Skeletal muscle cell (primary cell): ENCODE data around the gene ALDOA.
"Not testable (repeated sequence)": the region's sequence is repeated elsewhere in the genome, so short reads cannot be mapped to it uniquely, and the experiment has no call there.

Experiments used
- DNase-seq: peaks from one replicate; pipeline ENCODE4 v3.0.0-alpha.2; 2010; ENCODE audit warnings: low read depth
- H3K4me3 ChIP-seq: 2 replicates; pipeline ENCODE4 v1.5.1; 2011; ENCODE audit warnings: low read depth, mild to moderate bottlenecking, control low read depth, low read length, moderate library complexity

ALDOA gene

GRCh38 chr16:30040221-30040620, 25.3 kb upstream of the ALDOA start:
- DNase-seq, result no peak
- no peak overlapping the region for H3K4me3 ChIP-seq

GRCh38 chr16:30040690-30041089, 24.9 kb upstream of the ALDOA start:
- H3K4me3 ChIP-seq, DNase-seq: not testable (repeated sequence)

DNA sequence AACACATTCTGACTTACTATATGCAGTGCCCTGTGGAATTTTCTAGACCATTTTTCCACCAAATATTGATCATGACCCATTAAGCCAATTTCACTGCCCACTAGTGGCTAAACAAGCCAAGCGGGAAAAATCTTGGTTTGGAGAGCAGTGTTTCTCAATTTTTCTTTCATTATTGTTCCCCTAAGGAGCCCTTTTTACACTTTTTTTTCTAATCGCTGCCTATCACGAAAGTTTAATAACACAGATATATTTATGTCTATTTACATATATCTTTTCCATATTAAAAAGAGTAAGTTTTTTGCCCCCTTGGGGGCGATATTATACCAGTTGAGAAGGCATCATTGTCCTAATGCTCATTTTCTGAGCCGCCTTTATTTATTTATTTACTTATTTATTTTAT, 23.7 kb upstream of the ALDOA start:
- DNase-seq, result no peak
- H3K4me3 ChIP-seq, result no peak overlapping the region

DNA sequence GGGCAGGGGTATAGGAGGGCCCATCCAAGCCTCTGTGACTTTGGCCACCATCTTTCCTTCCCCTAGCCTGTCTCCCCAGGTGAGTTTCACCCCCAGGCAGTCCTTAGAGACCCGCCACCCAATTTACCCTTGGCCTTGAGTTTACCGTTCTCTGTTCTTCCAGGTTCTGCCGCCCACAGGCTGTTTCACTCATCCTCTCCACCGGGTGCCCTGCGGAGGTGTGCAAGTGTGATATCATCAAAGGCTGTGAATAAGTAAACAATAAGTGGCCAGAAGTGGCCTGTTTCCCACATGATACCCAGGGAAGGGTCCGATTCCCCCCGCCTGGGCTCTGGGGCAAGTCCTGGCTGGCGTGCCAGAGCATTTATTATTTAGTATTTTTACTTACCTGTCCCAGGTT, 19.4 kb upstream of the ALDOA start:
- DNase-seq, result no peak
- H3K4me3 ChIP-seq, result no peak overlapping the region

GRCh38 chr16:30046588-30046987, 19.0 kb upstream of the ALDOA start:
- DNase-seq, result no peak
- H3K4me3 ChIP-seq, result no peak overlapping the region

GRCh38 chr16:30049871-30050270, 15.7 kb upstream of the ALDOA start:
- DNase-seq, result no peak
- no peak overlapping the region for H3K4me3 ChIP-seq

DNA sequence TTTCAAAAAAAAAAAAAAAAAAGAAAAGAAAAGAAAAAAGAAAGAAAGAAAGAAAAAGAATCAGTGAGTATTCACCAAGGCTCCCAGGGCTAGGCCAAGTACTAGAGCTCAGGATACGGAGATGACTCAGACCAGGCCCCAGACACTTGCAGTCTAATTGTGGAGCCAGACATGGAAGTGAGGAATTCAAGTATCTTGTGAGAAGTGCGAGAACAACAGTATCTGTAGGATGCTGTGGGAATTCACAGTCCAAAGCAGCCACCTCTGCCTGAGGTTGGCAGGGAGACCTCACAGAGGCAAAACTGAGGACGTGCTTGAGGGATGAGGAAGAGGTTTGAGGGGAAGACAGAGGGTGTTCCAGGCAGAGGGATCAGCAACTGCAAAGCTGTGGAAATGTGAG, 14.0 kb upstream of the ALDOA start:
- no peak for DNase-seq
- no peak overlapping the region for H3K4me3 ChIP-seq

DNA sequence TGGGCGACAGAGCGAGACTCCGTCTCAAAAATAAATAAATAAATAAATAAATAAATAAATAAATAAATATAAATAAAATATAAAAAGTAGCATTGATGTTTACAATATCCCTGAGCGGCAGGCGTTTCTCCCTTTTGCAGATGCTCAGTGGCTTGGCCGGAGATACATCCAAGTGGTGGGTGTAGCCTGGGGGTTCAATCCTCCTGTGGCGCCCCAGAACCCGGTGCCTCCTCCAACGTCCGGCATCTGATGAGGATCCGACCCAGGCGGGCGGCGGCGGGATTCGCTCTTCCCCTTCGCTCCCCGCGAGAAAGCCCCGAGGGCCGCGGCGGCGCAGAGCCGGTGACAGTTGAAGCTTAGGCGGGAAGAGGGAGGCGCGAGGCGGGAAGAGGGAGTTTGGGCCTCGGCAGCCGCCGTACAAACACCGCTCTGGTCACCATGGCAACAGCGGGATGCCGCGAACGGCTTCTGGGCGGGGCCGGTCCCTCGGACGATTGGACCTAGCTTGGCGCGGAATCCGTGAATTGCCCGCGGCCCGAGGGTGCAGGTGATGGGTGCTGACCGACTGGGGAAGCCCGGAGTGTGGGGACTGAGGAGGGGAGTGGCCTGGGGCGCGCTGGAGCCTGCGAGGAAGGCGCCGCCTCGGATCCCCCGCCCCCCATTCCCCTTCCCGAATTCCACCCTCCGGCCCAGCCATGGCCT, 12.7 kb upstream of the ALDOA start:
- H3K4me3 ChIP-seq, result peak overlapping the region; percentile 76
- peak; percentile 62 for DNase-seq

DNA sequence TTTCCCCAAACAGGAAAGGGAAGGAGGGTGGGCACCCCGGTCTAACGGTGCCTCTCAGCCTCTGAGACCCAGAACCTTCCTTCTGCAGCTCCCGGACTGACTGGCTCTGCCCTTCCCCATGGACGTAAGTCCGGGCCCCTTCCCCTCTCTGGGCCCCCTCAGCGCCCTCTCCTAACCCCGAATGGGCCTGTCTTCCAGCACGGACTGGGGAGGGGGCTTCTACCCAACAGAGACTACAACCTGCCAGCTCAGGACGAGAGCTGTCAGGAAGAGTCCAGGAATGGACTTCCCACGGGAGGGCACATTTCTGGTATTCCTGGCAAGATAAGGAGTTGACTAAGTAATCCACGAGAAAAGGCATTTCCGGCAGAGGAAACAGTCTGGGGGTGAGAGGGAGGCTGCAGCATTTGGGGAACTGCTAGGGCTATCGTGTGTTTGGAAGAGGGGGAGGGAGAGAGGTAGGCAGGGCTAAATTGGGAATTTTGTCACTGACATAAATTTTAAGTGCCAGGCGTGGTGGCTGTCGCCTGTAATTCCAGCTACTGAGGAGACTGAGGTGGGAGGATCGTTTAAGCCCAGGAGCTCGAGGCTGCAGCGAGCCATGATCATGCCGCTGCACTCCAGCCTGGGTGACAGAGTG, 12.1 kb upstream of the ALDOA start:
- H3K4me3 ChIP-seq, result peak overlapping the region; percentile 76
- no peak for DNase-seq

- H3K4me3 ChIP-seq, result no peak overlapping the region
- DNase-seq, result no peak
Observed at GRCh38 chr16:30054451-30054850, 11.1 kb upstream of the ALDOA start.

- no peak for DNase-seq
- H3K4me3 ChIP-seq, result no peak overlapping the region
Observed at GRCh38 chr16:30054959-30055553, 10.5 kb upstream of the ALDOA start.

- H3K4me3 ChIP-seq, result no peak overlapping the region
- no peak for DNase-seq
Observed at GRCh38 chr16:30060346-30060745, 5.2 kb upstream of the ALDOA start.

GRCh38 chr16:30060836-30061554, 4.6 kb upstream of the ALDOA start:
- H3K4me3 ChIP-seq, result no peak overlapping the region
- no peak for DNase-seq

DNA sequence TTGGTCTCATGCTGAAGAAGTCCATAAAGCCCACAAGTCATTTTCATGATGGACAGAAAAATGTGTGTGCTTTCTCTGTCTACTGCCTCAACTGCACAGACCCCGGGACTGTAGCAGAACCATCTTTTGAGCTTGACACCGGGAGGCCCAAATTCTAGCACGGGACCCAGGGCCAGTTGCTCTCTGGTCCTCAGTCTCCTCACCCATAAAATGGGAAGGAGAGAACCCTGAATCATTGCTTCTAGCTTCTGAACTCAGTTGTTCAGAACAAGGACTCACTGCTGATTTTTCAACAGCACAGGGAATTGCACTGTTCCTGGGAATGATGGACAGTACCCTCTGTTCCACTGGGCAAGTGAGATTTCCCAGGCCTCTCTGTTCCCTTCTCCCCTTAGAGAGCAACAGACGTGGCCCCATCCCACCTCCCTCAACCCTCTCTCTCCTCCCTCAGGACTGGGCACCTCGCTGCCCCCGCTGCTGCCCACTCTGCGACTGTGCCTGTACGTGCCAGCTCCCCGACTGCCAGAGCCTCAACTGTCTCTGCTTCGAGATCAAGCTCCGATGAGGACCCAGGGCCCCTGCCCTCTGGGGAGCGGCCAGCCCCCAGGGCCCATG, 2.2 kb upstream of the ALDOA start:
- H3K4me3 ChIP-seq, result peak overlapping the region; percentile 98

DNA sequence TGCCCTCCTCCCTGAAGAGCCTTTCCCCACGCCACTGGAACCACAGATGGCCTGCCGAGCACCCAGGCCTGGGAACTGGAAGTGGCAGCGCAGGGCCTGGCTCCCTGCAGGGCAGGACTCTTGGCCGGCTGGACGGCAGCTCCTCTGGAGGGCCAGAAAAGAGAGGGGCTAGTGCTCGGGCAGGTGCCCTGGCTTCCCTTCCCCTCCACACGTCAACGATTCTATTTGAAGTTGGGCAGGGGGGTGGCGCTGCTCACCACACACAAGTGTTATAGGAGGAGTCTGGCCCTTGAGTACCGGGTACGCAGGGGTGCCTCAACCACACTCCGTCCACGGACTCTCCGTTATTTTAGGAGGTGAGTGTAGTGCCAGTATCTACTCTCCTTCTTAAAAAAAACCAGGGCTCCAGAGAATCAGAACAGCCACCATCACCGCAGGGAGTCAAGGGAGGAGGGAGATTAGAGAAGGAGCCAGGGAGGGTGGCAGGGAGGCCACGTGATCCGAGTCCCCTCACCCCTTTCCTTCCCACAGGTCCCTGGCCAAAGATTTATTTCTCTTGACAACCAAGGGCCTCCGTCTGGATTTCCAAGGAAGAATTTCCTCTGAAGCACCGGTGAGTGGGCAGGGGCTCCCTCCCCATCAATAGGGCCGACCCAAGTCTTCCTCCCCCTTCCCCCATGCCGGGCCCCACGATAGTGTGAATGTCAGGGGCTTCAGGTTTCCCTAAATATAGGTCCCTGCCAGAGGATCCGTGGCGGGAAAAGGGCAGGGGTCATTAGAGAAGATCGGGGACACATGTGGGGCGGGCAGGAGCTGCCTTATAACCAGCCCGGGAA, 1.4 kb upstream of the ALDOA start:
- no peak for DNase-seq
- H3K4me3 ChIP-seq, result peak overlapping the region; percentile 98

More for the DNA sequence above, 2.2 kb upstream of the ALDOA start:
- no peak for DNase-seq

DNA sequence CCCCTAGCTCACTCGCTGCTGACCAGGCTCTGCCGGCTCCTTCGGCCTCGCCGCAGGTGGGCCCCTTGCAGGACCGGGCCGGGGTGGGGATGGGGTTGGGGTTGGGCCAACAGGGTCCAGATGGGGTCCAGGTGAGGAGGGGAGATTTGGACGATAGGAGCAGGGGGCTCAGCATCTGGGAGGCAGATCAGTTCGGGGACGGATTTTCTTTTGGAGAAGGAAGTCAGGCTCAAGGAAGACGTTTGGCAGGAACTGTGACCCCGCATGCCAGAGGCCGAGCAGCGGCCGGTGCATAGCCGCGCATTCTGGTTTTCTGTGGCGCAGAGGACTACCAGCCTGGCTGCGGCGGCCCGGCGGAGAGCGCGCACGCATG, 845 bp upstream of the ALDOA start:
- H3K4me3 ChIP-seq, result peak overlapping the region; percentile 98
- DNase-seq, result no peak

GRCh38 chr16:30065943-30066760, 592 bp downstream of the ALDOA start:
- DNase-seq, result no peak
- H3K4me3 ChIP-seq, result peak overlapping the region; percentile 98
